H1 (cell line): ENCODE data around the gene ARHGEF19. TPM values are rescaled to one million over a fixed set of nuclear protein-coding genes. Genes with fewer than 3 reads are reported as not detected.

Experiments
- CTCF ChIA-PET: fragments of 300-600 bp; sonication (Branson Sonifier 250); formaldehyde crosslinking; loops from one replicate; lab custom pipeline; 2021; ENCODE audit not compliant: partially characterized antibody; lab: Charles Lee
- POLR2A ChIA-PET: fragments of 300-600 bp; sonication (Branson Sonifier 250); formaldehyde crosslinking; loops from one replicate; lab custom pipeline; 2021; ENCODE audit warnings: inconsistent platforms; ENCODE audit not compliant: partially characterized antibody; lab: Charles Lee
- DNase-seq, 2 experiments: peaks; one replicate each; pipeline versions ENCODE4 v3.0.0 to v3.0.0-alpha.2; 2010 to 2022; ENCODE audit warnings: low spot score in 2 of 2, low read depth in 1 of 2, mixed read lengths in 1 of 2
- FAIRE-seq: peaks from 2 replicates; lab custom pipeline; 2011; peaks lifted over from hg19 to GRCh38; lab: Jason Lieb, UNC
- H2AFZ ChIP-seq: 2 replicates; pipeline ENCODE4 v1.8.1; 2012; ENCODE audit warnings: low read length, inconsistent platforms
- H2AK5ac ChIP-seq: 2 replicates; pipeline ENCODE4 v1.6.1; 2013; ENCODE audit warnings: low read depth, low read length
- H2BK120ac ChIP-seq: replicated peaks from 2 replicates; pipeline ENCODE3; 2013; ENCODE audit warnings: low read depth, low read length, inconsistent platforms
- H2BK12ac ChIP-seq: 2 replicates; pipeline ENCODE4 v1.6.1; 2013; ENCODE audit warnings: low read depth, low read length
- H2BK15ac ChIP-seq: 2 replicates; pipeline ENCODE4 v1.6.1; 2013; ENCODE audit warnings: low read length
- H2BK20ac ChIP-seq: 2 replicates; pipeline ENCODE4 v1.6.1; 2013; ENCODE audit warnings: low read length
- H2BK5ac ChIP-seq: 2 replicates; pipeline ENCODE4 v1.6.1; 2013; ENCODE audit warnings: low read depth, low read length
- H3K14ac ChIP-seq: 2 replicates; pipeline ENCODE4 v1.6.1; 2013; ENCODE audit warnings: inconsistent platforms; ENCODE audit not compliant: insufficient read length
- H3K18ac ChIP-seq: 2 replicates; pipeline ENCODE4 v1.6.1; 2013; ENCODE audit warnings: low read length; ENCODE audit errors: extremely low read depth
- H3K23ac ChIP-seq: 2 replicates; pipeline ENCODE4 v1.6.1; 2013; ENCODE audit warnings: inconsistent platforms; ENCODE audit not compliant: insufficient read length
- H3K23me2 ChIP-seq: 2 replicates; pipeline ENCODE4 v1.6.1; 2013; ENCODE audit warnings: low read depth, low read length
- H3K27ac ChIP-seq: 2 replicates; pipeline ENCODE4 v1.6.1; 2011; ENCODE audit warnings: low read depth, low read length, inconsistent platforms
- H3K27me3 ChIP-seq, 4 experiments: replicated peaks in 1 of 4; 1 replicate in 1 of 4; 2 replicates in 3 of 4; pipeline versions ENCODE4 v1.6.1 to v1.8.1; 2011 to 2013; ENCODE audit warnings: low read length in 3 of 4, mild to moderate bottlenecking in 3 of 4, inconsistent platforms in 2 of 4, mixed read lengths in 2 of 4, moderate library complexity in 1 of 4; ENCODE audit not compliant: control insufficient read depth in 3 of 4, insufficient read depth in 3 of 4; ENCODE audit errors: extremely low read depth in 1 of 4
- H3K36me3 ChIP-seq, 4 experiments: 2 replicates each; pipeline versions ENCODE4 v1.6.1 to v1.8.1; 2011 to 2013; ENCODE audit warnings: mild to moderate bottlenecking in 4 of 4, low read length in 3 of 4, moderate library complexity in 2 of 4, control low read depth in 1 of 4, inconsistent platforms in 1 of 4; ENCODE audit not compliant: insufficient read depth in 4 of 4, control insufficient read depth in 2 of 4
- H3K4ac ChIP-seq: replicated peaks from 2 replicates; pipeline ENCODE3; 2013; ENCODE audit warnings: low read length, low read depth, mixed read lengths, inconsistent platforms; ENCODE audit not compliant: insufficient read length
- H3K4me1 ChIP-seq, 4 experiments: replicated peaks in 1 of 4; 1 replicate in 1 of 4; 2 replicates in 3 of 4; pipeline versions ENCODE4 v1.6.1 to v1.8.1; 2011 to 2013; ENCODE audit warnings: low read length in 3 of 4, inconsistent platforms in 2 of 4, mixed read lengths in 1 of 4; ENCODE audit not compliant: insufficient read depth in 4 of 4, control insufficient read depth in 3 of 4
- H3K4me2 ChIP-seq, 2 experiments: 2 replicates each; pipeline versions ENCODE4 v1.6.1 to v1.8.1; 2011 to 2013; ENCODE audit warnings: low read depth in 2 of 2, low read length in 2 of 2, control low read depth in 1 of 2, inconsistent platforms in 1 of 2, mild to moderate bottlenecking in 1 of 2; ENCODE audit not compliant: insufficient read depth in 1 of 2
- H3K4me3 ChIP-seq, 4 experiments: fragments of 200-600, 300-600 bp in 1 of 4; sonication (generic), shearing (Covaris generic), sonication (Bioruptor Twin) in 1 of 4; 2 replicates each; pipeline versions ENCODE4 v1.5.1 to v1.8.1; 2011 to 2016; ENCODE audit warnings: low read length in 4 of 4, low read depth in 3 of 4, control low read depth in 2 of 4, inconsistent platforms in 2 of 4, mild to moderate bottlenecking in 2 of 4, mixed read lengths in 1 of 4, moderate library complexity in 1 of 4; ENCODE audit not compliant: insufficient read depth in 2 of 4; ENCODE audit errors: extremely low read depth in 1 of 4
- H3K56ac ChIP-seq: replicated peaks from 2 replicates; pipeline ENCODE3; 2013; ENCODE audit warnings: low read depth, mild to moderate bottlenecking, mixed read lengths, low read length, inconsistent platforms; ENCODE audit not compliant: insufficient read length
- H3K79me1 ChIP-seq: 2 replicates; pipeline ENCODE4 v1.6.1; 2013; ENCODE audit warnings: low read depth, low read length, control low read depth
- H3K79me2 ChIP-seq, 2 experiments: 2 replicates each; pipeline versions ENCODE4 v1.6.1 to v1.8.1; 2012 to 2013; ENCODE audit warnings: low read length in 2 of 2, mild to moderate bottlenecking in 2 of 2, inconsistent platforms in 1 of 2; ENCODE audit not compliant: insufficient read depth in 2 of 2, control insufficient read depth in 1 of 2
- H3K9ac ChIP-seq, 4 experiments: replicated peaks in 1 of 4; 1 replicate in 1 of 4; 2 replicates in 3 of 4; pipeline versions ENCODE4 v1.6.1 to v1.8.1; 2011 to 2013; ENCODE audit warnings: low read depth in 3 of 4, low read length in 3 of 4, control low read depth in 2 of 4, mild to moderate bottlenecking in 2 of 4, moderate library complexity in 2 of 4, inconsistent platforms in 1 of 4; ENCODE audit errors: extremely low read depth in 1 of 4
- H3K9me3 ChIP-seq, 2 experiments: 2 replicates each; pipeline versions ENCODE4 v1.6.1 to v1.8.1; 2012 to 2013; ENCODE audit warnings: mild to moderate bottlenecking in 2 of 2, moderate library complexity in 2 of 2, control low read depth in 1 of 2, inconsistent platforms in 1 of 2, low read depth in 1 of 2, low read length in 1 of 2, mixed read lengths in 1 of 2; ENCODE audit not compliant: insufficient read depth in 2 of 2
- H4K20me1 ChIP-seq, 2 experiments: replicated peaks in 1 of 2; 2 replicates each; pipeline versions ENCODE3 to v1.8.1; 2011 to 2013; ENCODE audit warnings: inconsistent platforms in 2 of 2, low read length in 2 of 2, mild to moderate bottlenecking in 1 of 2; ENCODE audit not compliant: insufficient read depth in 2 of 2, control insufficient read depth in 1 of 2
- H4K5ac ChIP-seq: 2 replicates; pipeline ENCODE4 v1.6.1; 2013; ENCODE audit warnings: low read length, low read depth, mixed read lengths, inconsistent platforms; ENCODE audit not compliant: insufficient read length
- H4K8ac ChIP-seq: 2 replicates; pipeline ENCODE4 v1.8.0; 2013; ENCODE audit warnings: mild to moderate bottlenecking, moderate library complexity, low read length, inconsistent platforms; ENCODE audit not compliant: insufficient read depth; ENCODE audit errors: extremely low read depth
- H4K91ac ChIP-seq: replicated peaks from 2 replicates; pipeline ENCODE3; 2013; ENCODE audit warnings: low read length, mixed read lengths, inconsistent platforms; ENCODE audit not compliant: insufficient read length
- RAD21 ChIP-seq, 2 experiments: IDR thresholded peaks in 1 of 2; conservative IDR thresholded peaks in 1 of 2; 2 replicates each; pipeline ENCODE4 v1.6.1; 2011; ENCODE audit warnings: low read depth in 2 of 2, low read length in 2 of 2, improper control_type of control experiment in 1 of 2, inconsistent platforms in 1 of 2, mild to moderate bottlenecking in 1 of 2, moderate library complexity in 1 of 2
- SAP30 ChIP-seq: fragments of 300-600 bp; sonication (generic); IDR thresholded peaks from 2 replicates; pipeline ENCODE4 v1.7.1; 2012; ENCODE audit warnings: low read length, moderate library complexity, mild to moderate bottlenecking, inconsistent platforms; ENCODE audit not compliant: insufficient read depth, insufficient replicate concordance
- SIRT6 ChIP-seq: IDR thresholded peaks from one replicate; pipeline ENCODE4 v1.7.1; 2012; ENCODE audit warnings: low read length, inconsistent platforms
- TAF1 ChIP-seq: IDR thresholded peaks from 2 replicates; pipeline ENCODE4 v1.6.1; 2011; ENCODE audit warnings: mild to moderate bottlenecking, low read depth, low read length
- WGBS, 2 experiments: shearing (Covaris generic) in 1 of 2; methylation state at CpG; one replicate each; pipeline versions ENCODE4 v1.1.6 to v1.1.7; 2013 to 2015; ENCODE audit warnings: low lambda C conversion rate in 2 of 2, mixed read lengths in 2 of 2, inconsistent platforms in 1 of 2, low coverage in 1 of 2, missing lambda C conversion rate in 1 of 2; ENCODE audit not compliant: insufficient replicate concordance in 2 of 2, insufficient coverage in 1 of 2, insufficient read length in 1 of 2; ENCODE audit errors: extremely low coverage in 1 of 2, missing lambda C conversion rate in 1 of 2; 5-methylcytosine and 5-hydroxymethylcytosine counted together
- polyA plus RNA-seq, 7 experiments: library from polyadenylated mRNA; depleted of rRNA in 3 of 7; stranded (reverse) in 5 of 7; unstranded in 2 of 7; fragments of >200 nt in 5 of 7; fragments of 200-250 nt in 2 of 7; gene quantifications; 1 replicate in 5 of 7; 2 replicates in 1 of 7; 4 replicates in 1 of 7; pipeline versions ENCODE4 v1.2.1 to v1.2.3, GENCODE V29; 2011 to 2013; ENCODE audit warnings: missing spikeins in 2 of 7, mixed read lengths in 2 of 7
- total RNA-seq: library from RNA; stranded (reverse); fragmentation: NEBNext Ultra II Directional; extraction: Animal tissue kit (Norgen Biotek cat#: 25700); gene quantifications from 2 replicates; pipeline ENCODE4 v1.2.1, GENCODE V29; 2021

The ARHGEF19 gene
- total and polyA plus RNA-seq, 2 of the 8 experiments (the other 6 are each of a cell fraction or from before 2014, with no cell fraction given) = 47.5 to 56.4 TPM

DNA sequence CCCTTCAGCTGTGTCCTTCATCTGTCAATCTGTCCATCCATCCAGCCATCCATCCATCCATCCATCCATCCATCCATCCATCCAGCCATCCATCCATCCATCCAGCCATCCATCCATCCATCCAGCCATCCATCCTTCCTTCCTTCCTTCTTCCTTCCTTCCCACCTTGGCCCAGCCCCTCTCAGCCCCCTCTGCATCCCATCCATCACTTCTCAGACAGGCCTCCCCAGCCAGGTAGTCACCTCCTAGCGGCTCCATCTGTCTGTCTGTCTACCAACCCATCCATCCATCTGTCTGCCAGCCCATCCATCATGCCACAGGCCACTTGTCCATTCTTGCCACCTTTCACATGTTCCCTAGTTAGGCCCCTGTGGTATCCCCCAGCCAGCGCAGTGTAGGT lies 46.3 kb downstream of the ARHGEF19 start:
- H3K4me3 ChIP-seq = no peak overlapping the region
- H2BK20ac ChIP-seq = no peak overlapping the region
- H4K20me1 ChIP-seq = no peaks in the 10 kb centered on the region
- H3K23me2 ChIP-seq = peaks cover 4% of the 10 kb centered on the region; the same call in 1 of the 2 replicates
- H3K4ac ChIP-seq = no peak overlapping the region
- POLR2A ChIA-PET = interaction anchor here (0.7 to 9.1 kb wide), 6 partner anchors 9 to 51 kb away, joined by 3 to 104 read pairs (median 4); partner anchors contain the start of gene EPHA2
- H4K5ac ChIP-seq = no peak overlapping the region
- no peak overlapping the region; the same call in 1 of the 2 replicates for H4K8ac ChIP-seq
- H3K23ac ChIP-seq = no peak overlapping the region
- H3K79me2 ChIP-seq = no peaks in the 10 kb centered on the region
- no peak overlapping the region for H2BK120ac ChIP-seq
- H2AFZ ChIP-seq = no peak overlapping the region
- CTCF ChIA-PET = interaction anchor here (0.6 to 6.8 kb wide), 7 partner anchors 13 to 213 kb away, joined by 3 to 70 read pairs (median 5); partner anchors contain the start of gene EPHA2
- peaks cover 8 to 25% (median 11%) of the 10 kb centered on the region in 4 experiments for H3K4me1 ChIP-seq
- TF ChIP-seq RAD21 (IDR thresholded peaks at IDR 0.05 in 1 of 2, conservative IDR thresholded peaks at IDR 0.05 in 1 of 2; ENCODE audit: low read depth in 2 of 2, low read length in 2 of 2) (no peak), TAF1 (no peak), SIRT6 (no peak), SAP30 (no peak)
- H2BK15ac ChIP-seq = peak overlapping the region; percentile 29
- H3K56ac ChIP-seq = no peak overlapping the region
- H3K27ac ChIP-seq = no peak overlapping the region
- FAIRE-seq (no peak), DNase-seq (no peak)
- no peak overlapping the region for H3K9ac ChIP-seq
- peak overlapping the region; percentile 57 for H4K91ac ChIP-seq
- H2AK5ac ChIP-seq = no peak overlapping the region
- no peaks in the 10 kb centered on the region for H3K9me3 ChIP-seq
- no peak overlapping the region for H3K18ac ChIP-seq
- no peaks in the 10 kb centered on the region for H3K36me3 ChIP-seq
- peak overlapping the region; percentile 84; the same call in 1 of the 2 replicates for H2BK12ac ChIP-seq
- H3K27me3 ChIP-seq = no peaks in the 10 kb centered on the region; a peak in 2 of 7 replicates
- H2BK5ac ChIP-seq = no peak overlapping the region; the same call in 1 of the 2 replicates
- H3K79me1 ChIP-seq = no peaks in the 10 kb centered on the region
- no peak overlapping the region for H3K4me2 ChIP-seq
- 53% methylated on average over 2 of the region's 2 CpGs; no CpG with 5 or more reads in 1 of the 2 experiments for WGBS, 2 experiments
- H3K14ac ChIP-seq = no peak overlapping the region
